Hepatocyte (in vitro differentiated cells): ENCODE results near the gene AUTS2. TPM values are rescaled to one million over a fixed set of nuclear protein-coding genes. Genes with fewer than 3 reads are reported as not detected.

Experiments used
- DNase-seq: peaks from one replicate; pipeline ENCODE4 v3.0.0-alpha.2; 2016; ENCODE audit warnings: low spot score
- H2AFZ ChIP-seq: fragments of 200-600 bp; sonication (generic); 2 replicates; pipeline ENCODE4 v1.6.0; 2016; ENCODE audit warnings: antibody characterized with exemption, mild to moderate bottlenecking
- H3K27ac ChIP-seq: fragments of 200-600 bp; sonication (generic); 2 replicates; pipeline ENCODE4 v1.5.1; 2016; ENCODE audit warnings: mild to moderate bottlenecking
- H3K27me3 ChIP-seq: fragments of 200-600 bp; sonication (generic); 2 replicates; pipeline ENCODE4 v1.6.1; 2016
- H3K36me3 ChIP-seq: fragments of 200-600 bp; sonication (generic); replicated peaks from 2 replicates; pipeline ENCODE4 v1.5.1; 2016; ENCODE audit warnings: low read depth; ENCODE audit not compliant: insufficient read depth
- H3K4me1 ChIP-seq: fragments of 200-600 bp; sonication (generic); 2 replicates; pipeline ENCODE4 v1.5.1; 2016; ENCODE audit warnings: mild to moderate bottlenecking, moderate library complexity; ENCODE audit not compliant: insufficient read depth
- H3K4me2 ChIP-seq: fragments of 200-600 bp; sonication (generic); 2 replicates; pipeline ENCODE4 v1.6.0; 2016
- H3K4me3 ChIP-seq: fragments of 200-600 bp; sonication (generic); 2 replicates; pipeline ENCODE4 v1.5.1; 2016; ENCODE audit warnings: mild to moderate bottlenecking
- H3K79me2 ChIP-seq: fragments of 200-600 bp; sonication (generic); 2 replicates; pipeline ENCODE4 v1.6.0; 2017; ENCODE audit warnings: mild to moderate bottlenecking
- H3K9me2 ChIP-seq: fragments of 200-600 bp; sonication (generic); replicated peaks from 2 replicates; pipeline ENCODE4 v1.6.0; 2017; ENCODE audit warnings: mild to moderate bottlenecking; ENCODE audit not compliant: insufficient read depth
- H3K9me3 ChIP-seq: fragments of 200-600 bp; sonication (generic); 2 replicates; pipeline ENCODE4 v1.5.1; 2016; ENCODE audit warnings: low read depth, mild to moderate bottlenecking
- H4K20me1 ChIP-seq: fragments of 200-600 bp; sonication (generic); 2 replicates; pipeline ENCODE4 v1.6.0; 2016; ENCODE audit warnings: mild to moderate bottlenecking; ENCODE audit not compliant: insufficient read depth, poor library complexity, severe bottlenecking
- EZH2 ChIP-seq: fragments of 200-600 bp; sonication (generic); IDR thresholded peaks from 2 replicates; pipeline ENCODE4 v1.6.1; 2016; ENCODE audit warnings: antibody characterized with exemption, mild to moderate bottlenecking, borderline replicate concordance
- EZH2phosphoT487 ChIP-seq: fragments of 200-600 bp; sonication (generic); IDR thresholded peaks from one replicate; pipeline ENCODE4 v1.6.1; 2018; ENCODE audit warnings: antibody characterized with exemption, mild to moderate bottlenecking, low read depth, moderate library complexity; ENCODE audit not compliant: unreplicated experiment, severe bottlenecking
- WGBS: methylation state at CpG from one replicate; pipeline ENCODE4 v1.1.6; 2016; ENCODE audit warnings: low lambda C conversion rate; ENCODE audit errors: missing lambda C conversion rate; 5-methylcytosine and 5-hydroxymethylcytosine counted together
- polyA plus RNA-seq: library from polyadenylated mRNA; unstranded; fragments of >200 nt; fragmentation: Nextera tagmentation; extraction: Ambion mirVana; gene quantifications from 2 replicates; pipeline ENCODE4 v1.2.1, GENCODE V29; 2016
- total RNA-seq: library from RNA; depleted of rRNA; stranded (reverse); fragments of >200 nt; gene quantifications from 2 replicates; pipeline ENCODE4 v1.2.3, GENCODE V29; 2014
- TF ChIP-seq, protein P1 (sequence below): fragments of 200-600 bp; sonication (generic); IDR thresholded peaks from 2 replicates; pipeline ENCODE4 v1.5.1; 2016; ENCODE audit warnings: antibody characterized with exemption, mild to moderate bottlenecking; ENCODE audit not compliant: poor library complexity

AUTS2 gene
- total and polyA plus RNA-seq, 2 experiments from 2014 or later = 34.4 to 40.9 TPM

DNA sequence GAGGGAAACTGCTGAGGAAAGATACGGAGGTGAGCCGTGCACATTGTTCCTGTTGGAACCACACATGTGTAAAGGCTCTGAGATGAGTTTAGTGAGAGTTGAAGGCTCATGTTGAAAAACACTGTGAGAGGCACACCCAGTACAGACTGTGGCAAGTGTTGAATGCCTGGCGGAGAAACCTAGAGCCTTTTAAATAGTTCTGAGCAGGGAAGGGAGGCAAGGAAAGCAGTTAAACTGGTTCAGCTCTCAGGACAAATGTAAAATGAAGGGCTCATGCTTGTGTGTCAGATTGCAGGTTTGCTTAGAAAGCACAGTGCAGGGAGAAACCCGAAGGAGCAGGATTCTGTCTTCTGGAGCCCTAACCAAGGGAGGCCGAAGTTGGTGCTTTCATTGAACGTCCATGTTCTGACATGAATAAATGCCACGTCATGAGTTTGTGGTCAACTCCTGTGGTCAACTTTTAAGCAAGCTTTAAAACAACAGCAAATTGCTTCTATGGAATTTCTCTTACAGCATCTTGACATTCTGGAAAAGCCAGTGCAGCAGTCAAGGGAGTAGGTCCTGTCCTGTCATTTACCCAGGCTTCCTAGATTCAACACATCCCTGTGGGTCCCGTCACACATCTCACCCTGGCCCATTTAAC is 882.8 kb downstream of the AUTS2 start:
- no peak overlapping the region for H3K4me2 ChIP-seq
- H3K4me3 ChIP-seq = no peak overlapping the region
- H3K79me2 ChIP-seq = no peaks in the 10 kb centered on the region
- H2AFZ ChIP-seq = no peak overlapping the region
- TF ChIP-seq EZH2 = no peak
- no peaks in the 10 kb centered on the region for H3K36me3 ChIP-seq
- WGBS = 87% methylated on average over 8 of the region's 8 CpGs
- no peaks in the 10 kb centered on the region for H3K27me3 ChIP-seq
- no peaks in the 10 kb centered on the region for H4K20me1 ChIP-seq
- H3K9me2 ChIP-seq = no peaks in the 10 kb centered on the region
- peaks cover 9% of the 10 kb centered on the region for H3K4me1 ChIP-seq
- no peaks in the 10 kb centered on the region for H3K9me3 ChIP-seq
- H3K27ac ChIP-seq = no peak overlapping the region
- no peak for DNase-seq

DNA sequence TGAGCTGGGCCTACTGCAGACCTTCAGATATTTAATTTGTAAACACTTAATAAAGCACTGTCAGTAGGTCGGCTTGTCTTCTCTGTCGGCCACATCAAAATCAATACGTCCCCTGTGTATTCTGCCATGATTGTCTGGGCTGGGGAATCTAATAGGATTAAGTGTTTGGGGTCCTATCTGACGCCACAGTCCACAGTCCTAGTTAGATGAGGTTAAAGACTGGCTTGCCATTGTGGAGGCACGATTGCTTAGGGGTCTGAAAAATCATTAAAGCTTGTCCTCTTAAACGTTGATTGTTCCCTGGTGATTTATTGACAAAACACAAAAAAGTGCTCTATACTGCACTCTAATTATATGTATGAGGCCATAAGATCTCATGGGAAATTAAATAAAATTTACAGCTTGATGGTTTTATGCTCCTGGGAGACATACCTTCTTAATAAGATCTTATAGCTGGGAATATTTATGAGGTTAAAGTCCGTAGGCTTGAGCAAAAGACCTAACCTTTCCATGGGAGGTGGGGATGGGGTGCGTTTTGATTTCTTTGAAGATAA is 883.4 kb downstream of the AUTS2 start:
- no peaks in the 10 kb centered on the region for H3K9me3 ChIP-seq
- H3K4me3 ChIP-seq = no peak overlapping the region
- H3K36me3 ChIP-seq = no peaks in the 10 kb centered on the region
- no peak overlapping the region for H3K4me2 ChIP-seq
- no peaks in the 10 kb centered on the region for H3K9me2 ChIP-seq
- DNase-seq = no peak
- no peaks in the 10 kb centered on the region for H3K79me2 ChIP-seq
- no peaks in the 10 kb centered on the region for H3K27me3 ChIP-seq
- H2AFZ ChIP-seq = no peak overlapping the region
- no peaks in the 10 kb centered on the region for H4K20me1 ChIP-seq
- WGBS = 78% methylated on average over 8 of the region's 8 CpGs
- H3K4me1 ChIP-seq = peaks cover 9% of the 10 kb centered on the region
- TF ChIP-seq EZH2phosphoT487 (no peak), EZH2 (no peak)
- TF ChIP-seq, protein P1, sequence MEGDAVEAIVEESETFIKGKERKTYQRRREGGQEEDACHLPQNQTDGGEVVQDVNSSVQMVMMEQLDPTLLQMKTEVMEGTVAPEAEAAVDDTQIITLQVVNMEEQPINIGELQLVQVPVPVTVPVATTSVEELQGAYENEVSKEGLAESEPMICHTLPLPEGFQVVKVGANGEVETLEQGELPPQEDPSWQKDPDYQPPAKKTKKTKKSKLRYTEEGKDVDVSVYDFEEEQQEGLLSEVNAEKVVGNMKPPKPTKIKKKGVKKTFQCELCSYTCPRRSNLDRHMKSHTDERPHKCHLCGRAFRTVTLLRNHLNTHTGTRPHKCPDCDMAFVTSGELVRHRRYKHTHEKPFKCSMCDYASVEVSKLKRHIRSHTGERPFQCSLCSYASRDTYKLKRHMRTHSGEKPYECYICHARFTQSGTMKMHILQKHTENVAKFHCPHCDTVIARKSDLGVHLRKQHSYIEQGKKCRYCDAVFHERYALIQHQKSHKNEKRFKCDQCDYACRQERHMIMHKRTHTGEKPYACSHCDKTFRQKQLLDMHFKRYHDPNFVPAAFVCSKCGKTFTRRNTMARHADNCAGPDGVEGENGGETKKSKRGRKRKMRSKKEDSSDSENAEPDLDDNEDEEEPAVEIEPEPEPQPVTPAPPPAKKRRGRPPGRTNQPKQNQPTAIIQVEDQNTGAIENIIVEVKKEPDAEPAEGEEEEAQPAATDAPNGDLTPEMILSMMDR = no peak
- no peak overlapping the region for H3K27ac ChIP-seq

DNA sequence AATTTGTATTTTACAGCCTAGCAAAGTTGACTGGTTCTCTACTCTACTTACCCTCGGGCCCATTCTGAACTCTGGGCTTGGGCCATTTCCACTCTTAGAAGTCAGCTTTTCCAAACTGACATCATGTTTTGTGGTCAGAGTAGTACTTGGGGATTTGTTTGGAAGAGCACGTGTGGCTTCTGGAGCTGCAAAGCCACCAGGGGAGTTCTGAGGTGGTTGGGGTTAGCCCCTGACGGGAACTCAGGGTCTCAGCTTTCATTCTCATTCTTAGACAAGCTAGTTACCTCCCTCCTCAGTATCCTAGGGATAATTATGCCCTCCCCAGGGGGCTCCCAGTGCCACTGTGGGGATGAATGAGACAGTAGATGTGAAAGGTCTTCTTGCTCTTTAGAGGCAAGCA is 886.0 kb downstream of the AUTS2 start:
- TF ChIP-seq, protein P1 = no peak
- TF ChIP-seq EZH2phosphoT487 (no peak), EZH2 (no peak)

DNA sequence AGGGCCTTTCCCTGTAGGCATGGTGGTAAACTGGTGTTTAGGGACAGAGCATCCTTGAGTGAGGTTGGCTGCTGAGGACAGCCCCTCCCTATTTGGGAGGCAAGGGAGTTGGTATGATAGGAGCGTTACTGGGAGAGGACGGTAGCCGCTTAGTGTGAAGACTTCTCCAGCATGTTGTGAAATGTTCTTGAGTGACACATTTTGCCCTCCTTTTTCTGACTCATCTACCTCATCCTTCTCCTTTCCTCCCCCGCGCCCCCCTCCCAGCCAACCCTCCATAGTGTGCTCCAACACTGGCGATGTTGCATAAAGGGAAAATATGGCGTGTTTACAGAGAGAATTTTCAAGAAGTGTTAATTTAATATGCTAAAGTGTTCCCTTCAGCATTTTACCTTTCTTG is 888.7 kb downstream of the AUTS2 start:
- H3K4me3 ChIP-seq = no peak overlapping the region
- no peak overlapping the region for H3K27ac ChIP-seq
- no peak for DNase-seq
- no peaks in the 10 kb centered on the region for H3K9me2 ChIP-seq
- H3K36me3 ChIP-seq = no peaks in the 10 kb centered on the region
- H3K4me2 ChIP-seq = no peak overlapping the region
- no peak overlapping the region for H2AFZ ChIP-seq
- WGBS = 98% methylated on average over 7 of the region's 7 CpGs
- H3K79me2 ChIP-seq = no peaks in the 10 kb centered on the region
- no peaks in the 10 kb centered on the region for H3K27me3 ChIP-seq
- H3K4me1 ChIP-seq = no peaks in the 10 kb centered on the region
- no peaks in the 10 kb centered on the region for H4K20me1 ChIP-seq
- TF ChIP-seq, protein P1 = no peak
- TF ChIP-seq EZH2phosphoT487 (no peak), EZH2 (no peak)
- H3K9me3 ChIP-seq = no peaks in the 10 kb centered on the region

More for the DNA sequence above, 886.0 kb downstream of the AUTS2 start:
- Histone ChIP-seq H3K27ac (no peak overlapping the region), H2AFZ (no peak overlapping the region), H3K9me3 (no peaks in the 10 kb centered on the region), H3K79me2 (no peaks in the 10 kb centered on the region), H4K20me1 (no peaks in the 10 kb centered on the region), H3K4me2 (no peak overlapping the region), H3K9me2 (no peaks in the 10 kb centered on the region), H3K4me3 (no peak overlapping the region), H3K36me3 (no peaks in the 10 kb centered on the region), H3K4me1 (peaks cover 4% of the 10 kb centered on the region), H3K27me3 (no peaks in the 10 kb centered on the region)
- WGBS = 79% methylated on average over 3 of the region's 3 CpGs
- no peak for DNase-seq
